HEK293 (cell line): ENCODE results near the gene DNAJC11.

ENCODE experiments used
- CTCF ChIA-PET: fragments of 350-600 bp; formaldehyde crosslinking; extraction: SDS; loops from one replicate; lab custom pipeline; 2021; ENCODE audit warnings: antibody characterized with exemption; lab: Yijun Ruan, JAX
- POLR2A ChIA-PET: fragments of 300-600 bp; formaldehyde crosslinking; extraction: SDS; loops from one replicate; lab custom pipeline; 2020; ENCODE audit warnings: antibody characterized with exemption, inconsistent platforms; lab: Yijun Ruan, JAX
- H3K27ac ChIP-seq: fragments of 200-500 bp; sonication (Bioruptor generic); 2 replicates; pipeline ENCODE4 v1.5.1; 2014; ENCODE audit warnings: low read depth, low read length, control low read depth, inconsistent platforms; ENCODE audit errors: extremely low read depth
- H3K36me3 ChIP-seq, 2 experiments: fragments of 200-500 bp in 1 of 2; sonication (Bioruptor generic) in 1 of 2; 1 replicate in 1 of 2; 2 replicates in 1 of 2; pipeline ENCODE4 v1.5.1; 2014 to 2017; ENCODE audit warnings: inconsistent platforms in 2 of 2, low read length in 2 of 2; ENCODE audit not compliant: control insufficient read depth in 2 of 2, insufficient read depth in 1 of 2
- H3K4me1 ChIP-seq: fragments of 200-500 bp; sonication (Bioruptor generic); 2 replicates; pipeline ENCODE4 v1.5.1; 2014; ENCODE audit warnings: mild to moderate bottlenecking, low read length, inconsistent platforms; ENCODE audit not compliant: control insufficient read depth, insufficient read depth
- H3K4me3 ChIP-seq: 2 replicates; pipeline ENCODE4 v1.5.1; 2011; ENCODE audit warnings: low read depth, mild to moderate bottlenecking, control low read depth, low read length, moderate library complexity
- H3K9me3 ChIP-seq: fragments of 200-500 bp; sonication (Bioruptor generic); 2 replicates; pipeline ENCODE4 v1.5.1; 2014; ENCODE audit warnings: low read depth, low read length, inconsistent platforms; ENCODE audit not compliant: control insufficient read depth, insufficient read depth
- AEBP2 ChIP-seq: fragments of 450-650 bp; formaldehyde crosslinking; IDR thresholded peaks from 2 replicates; pipeline ENCODE4 v1.5.1; 2016; ENCODE audit warnings: missing biosample characterization, missing genetic modification characterization, borderline replicate concordance
- KLF9 ChIP-seq: fragments of 450-650 bp; formaldehyde crosslinking; IDR thresholded peaks from 2 replicates; pipeline ENCODE4 v1.5.1; 2016; ENCODE audit warnings: missing biosample characterization, missing genetic modification characterization, low read depth
- OSR2 ChIP-seq: fragments of 450-650 bp; formaldehyde crosslinking; IDR thresholded peaks from 2 replicates; pipeline ENCODE4 v1.5.1; 2016; ENCODE audit warnings: missing biosample characterization, missing genetic modification characterization
- SP3 ChIP-seq: fragments of 450-650 bp; formaldehyde crosslinking; IDR thresholded peaks from 2 replicates; pipeline ENCODE4 v1.5.1; 2016; ENCODE audit warnings: missing biosample characterization, missing genetic modification characterization
- TSHZ1 ChIP-seq: fragments of 450-650 bp; formaldehyde crosslinking; IDR thresholded peaks from 2 replicates; pipeline ENCODE4 v1.5.1; 2016; ENCODE audit warnings: missing biosample characterization, missing genetic modification characterization, borderline replicate concordance
- ZBTB21 ChIP-seq: fragments of 450-650 bp; formaldehyde crosslinking; IDR thresholded peaks from 2 replicates; pipeline ENCODE4 v1.5.1; 2017; ENCODE audit warnings: missing biosample characterization, missing genetic modification characterization
- ZBTB49 ChIP-seq: fragments of 450-650 bp; formaldehyde crosslinking; IDR thresholded peaks from 2 replicates; pipeline ENCODE4 v1.5.1; 2016; ENCODE audit warnings: missing biosample characterization, missing genetic modification characterization, low read depth
- ZNF324 ChIP-seq: fragments of 450-650 bp; formaldehyde crosslinking; IDR thresholded peaks from 2 replicates; pipeline ENCODE4 v1.5.1; 2016; ENCODE audit warnings: missing biosample characterization, missing genetic modification characterization
- ZNF398 ChIP-seq: fragments of 450-650 bp; formaldehyde crosslinking; IDR thresholded peaks from 2 replicates; pipeline ENCODE4 v1.5.1; 2017; ENCODE audit warnings: missing biosample characterization, missing genetic modification characterization
- ZNF513 ChIP-seq: fragments of 450-650 bp; IDR thresholded peaks from 2 replicates; pipeline ENCODE4 v1.5.1; 2018; ENCODE audit warnings: missing biosample characterization, missing genetic modification characterization
- ZNF624 ChIP-seq: fragments of 450-650 bp; formaldehyde crosslinking; IDR thresholded peaks from 2 replicates; pipeline ENCODE4 v1.5.1; 2017; ENCODE audit warnings: missing biosample characterization, missing genetic modification characterization
- ZNF626 ChIP-seq: fragments of 450-650 bp; sonication (Bioruptor Pico); formaldehyde crosslinking; IDR thresholded peaks from 2 replicates; pipeline ENCODE4 v1.5.1; 2018; ENCODE audit warnings: missing biosample characterization, missing genetic modification characterization, inconsistent platforms
- ZNF701 ChIP-seq: fragments of 450-650 bp; formaldehyde crosslinking; IDR thresholded peaks from 2 replicates; pipeline ENCODE4 v1.5.1; 2016; ENCODE audit warnings: missing biosample characterization, missing genetic modification characterization
- ZNF776 ChIP-seq: fragments of 450-650 bp; formaldehyde crosslinking; IDR thresholded peaks from 2 replicates; pipeline ENCODE4 v1.5.0; 2017; ENCODE audit warnings: missing biosample characterization, missing genetic modification characterization, borderline replicate concordance

Gene DNAJC11

GRCh38 chr1:6711174-6711573, 9.6 kb upstream of the DNAJC11 start (continued):
- TF ChIP-seq TSHZ1 (tag by site-specific recombination) (no peak), ZNF398 (tag by site-specific recombination) (no peak)

- no peaks in the 10 kb centered on the region for H3K4me1 ChIP-seq
- no peak overlapping the region for H3K27ac ChIP-seq
- no peaks in the 10 kb centered on the region for H3K9me3 ChIP-seq
- no peak overlapping the region for H3K4me3 ChIP-seq
- TF ChIP-seq SP3 (tag by site-specific recombination) (no peak), AEBP2 (tag by site-specific recombination) (no peak), OSR2 (tag by site-specific recombination) (no peak), KLF9 (no peak), ZBTB49 (tag by site-specific recombination) (no peak), ZNF701 (no peak), ZNF776 (tag by site-specific recombination) (no peak), ZNF513 (tag by site-specific recombination) (no peak), ZNF624 (no peak), ZNF324 (tag by site-specific recombination) (no peak), ZNF626 (no peak), ZBTB21 (no peak)
- no peaks in the 10 kb centered on the region for H3K36me3 ChIP-seq
- ChIA-PET POLR2A (no interaction called here), CTCF (interaction anchor here (0.6 to 1.5 kb wide), 3 partner anchors 14 to 15 kb away, joined by 4 to 10 read pairs (median 4); no protein-coding TSS in a partner anchor)
Observed at GRCh38 chr1:6704746-6705145, 3.1 kb upstream of the DNAJC11 start.
